CD14-positive monocyte (primary cell): ENCODE results near the gene ANKAR. TPM values are rescaled to one million over a fixed set of nuclear protein-coding genes. Genes with fewer than 3 reads are reported as not detected.

Source experiments
- DNase-seq, 3 donors: peaks; one replicate each; pipeline ENCODE4 v3.0.0-alpha.2; 2011 to 2022
- H2AFZ ChIP-seq: 2 replicates; pipeline ENCODE4 v1.6.0; 2012; ENCODE audit warnings: mild to moderate bottlenecking, low read depth, low read length, inconsistent platforms; ENCODE audit not compliant: insufficient read depth, poor library complexity, severe bottlenecking
- H3K27ac ChIP-seq, 2 donors: 1 replicate in 1 of 2; 2 replicates in 1 of 2; pipeline ENCODE4 v1.5.1; 2012 to 2013; ENCODE audit warnings: low read length in 2 of 2, control low read depth in 1 of 2, inconsistent platforms in 1 of 2, low read depth in 1 of 2, mild to moderate bottlenecking in 1 of 2
- H3K27me3 ChIP-seq, 2 donors: one replicate each; pipeline versions ENCODE4 v1.6.0 to v1.6.1; 2011 to 2013; ENCODE audit warnings: low read length in 2 of 2; ENCODE audit not compliant: control insufficient read depth in 2 of 2, insufficient read depth in 2 of 2
- H3K36me3 ChIP-seq, 2 donors: replicated peaks in 1 of 2; 1 replicate in 1 of 2; 2 replicates in 1 of 2; pipeline versions ENCODE4 v1.5.1 to v1.6.1; 2012 to 2013; ENCODE audit warnings: low read length in 2 of 2, control low read depth in 1 of 2, inconsistent platforms in 1 of 2, mild to moderate bottlenecking in 1 of 2; ENCODE audit not compliant: insufficient read depth in 2 of 2, control insufficient read depth in 1 of 2
- H3K4me1 ChIP-seq, 2 donors: 1 replicate in 1 of 2; 2 replicates in 1 of 2; pipeline versions ENCODE4 v1.5.1 to v1.6.1; 2012 to 2013; ENCODE audit warnings: low read length in 2 of 2, control low read depth in 1 of 2, inconsistent platforms in 1 of 2, mild to moderate bottlenecking in 1 of 2, moderate library complexity in 1 of 2; ENCODE audit not compliant: insufficient read depth in 2 of 2, control insufficient read depth in 1 of 2
- H3K4me2 ChIP-seq: replicated peaks from 2 replicates; pipeline ENCODE3; 2012; ENCODE audit warnings: low read length, moderate library complexity, mild to moderate bottlenecking; ENCODE audit not compliant: poor library complexity, severe bottlenecking; ENCODE audit errors: extremely low read depth
- H3K4me3 ChIP-seq, 3 experiments: fragments of 200-600 bp in 1 of 3; sonication (generic) in 1 of 3; replicated peaks in 1 of 3; 1 replicate in 2 of 3; 2 replicates in 1 of 3; pipeline ENCODE4 v1.5.1; 2011 to 2013; ENCODE audit warnings: low read length in 3 of 3, mild to moderate bottlenecking in 3 of 3, control low read depth in 2 of 3, low read depth in 2 of 3, inconsistent platforms in 1 of 3, moderate library complexity in 1 of 3
- H3K79me2 ChIP-seq: 2 replicates; pipeline ENCODE4 v1.6.0; 2012; ENCODE audit warnings: mild to moderate bottlenecking, control low read depth, inconsistent platforms, low read length, moderate library complexity; ENCODE audit not compliant: insufficient read depth
- H3K9ac ChIP-seq: 2 replicates; pipeline ENCODE4 v1.6.0; 2017; ENCODE audit warnings: low read length, mild to moderate bottlenecking; ENCODE audit not compliant: insufficient read depth, poor library complexity, severe bottlenecking
- H3K9me3 ChIP-seq, 2 donors: replicated peaks in 1 of 2; 1 replicate in 1 of 2; 2 replicates in 1 of 2; pipeline versions ENCODE4 v1.5.1 to v1.6.1; 2012 to 2013; ENCODE audit warnings: low read length in 2 of 2, control low read depth in 1 of 2; ENCODE audit not compliant: control insufficient read depth in 1 of 2, insufficient read depth in 1 of 2
- H4K20me1 ChIP-seq: 2 replicates; pipeline ENCODE4 v1.6.0; 2012; ENCODE audit warnings: mild to moderate bottlenecking, low read length, control low read depth, moderate library complexity; ENCODE audit not compliant: insufficient read depth
- H3K27ac Mint-ChIP-seq, 7 donors: one replicate each; pipeline ENCODE4 v1.8.0; 2020; ENCODE audit warnings: mild to moderate bottlenecking in 7 of 7, mixed read lengths in 7 of 7, moderate library complexity in 6 of 7, inconsistent platforms in 2 of 7
- H3K27me3 Mint-ChIP-seq, 3 donors: one replicate each; pipeline ENCODE4 v1.8.0; 2021 to 2022; ENCODE audit warnings: low read depth in 3 of 3, mild to moderate bottlenecking in 3 of 3, mixed read lengths in 3 of 3, moderate library complexity in 3 of 3, inconsistent platforms in 1 of 3
- H3K36me3 Mint-ChIP-seq, 2 donors: one replicate each; pipeline ENCODE4 v1.8.0; 2020; ENCODE audit warnings: mixed read lengths in 2 of 2, inconsistent platforms in 1 of 2, mild to moderate bottlenecking in 1 of 2
- H3K4me1 Mint-ChIP-seq: one replicate; pipeline ENCODE4 v1.8.0; 2020; ENCODE audit warnings: mild to moderate bottlenecking, mixed read lengths
- H3K4me3 Mint-ChIP-seq, 2 donors: one replicate each; pipeline ENCODE4 v1.8.0; 2020; ENCODE audit warnings: mild to moderate bottlenecking in 2 of 2, mixed read lengths in 2 of 2, moderate library complexity in 1 of 2
- H3K9me3 Mint-ChIP-seq, 7 donors: one replicate each; pipeline ENCODE4 v1.8.0; 2020 to 2022; ENCODE audit warnings: mixed read lengths in 7 of 7, mild to moderate bottlenecking in 6 of 7, moderate library complexity in 6 of 7, inconsistent platforms in 2 of 7
- WGBS: methylation state at CpG from one replicate; pipeline ENCODE4 v1.1.5; 2013; ENCODE audit warnings: missing lambda C conversion rate; ENCODE audit not compliant: insufficient coverage; 5-methylcytosine and 5-hydroxymethylcytosine counted together
- intact Hi-C, 2 donors: fragments of 100-400 bp; cut with micrococcal nuclease; formaldehyde crosslinking; loops; one replicate each; pipeline versions ENCODE4 v1.15.0 to v1.15.1; 2023
- polyA plus RNA-seq, 3 donors: library from polyadenylated mRNA; depleted of rRNA in 1 of 3; unstranded in 2 of 3; stranded (reverse) in 1 of 3; fragments of 300-500 nt in 2 of 3; fragments of >200 nt in 1 of 3; fragmentation: Illumina TruSeq in 2 of 3; gene quantifications; 1 replicate in 2 of 3; 2 replicates in 1 of 3; pipeline ENCODE4 v1.2.3, GENCODE V29; 2012 to 2021
- TF ChIP-seq, protein P1 (sequence below): fragments of 200-600 bp; IDR thresholded peaks from one replicate; pipeline ENCODE4 v1.8.0; 2022; ENCODE audit warnings: antibody characterized with exemption, mild to moderate bottlenecking

ANKAR gene
- polyA plus RNA-seq, 3 donors, result 1.1 to 2.3 (median 1.4) TPM

- TF ChIP-seq, protein P1, sequence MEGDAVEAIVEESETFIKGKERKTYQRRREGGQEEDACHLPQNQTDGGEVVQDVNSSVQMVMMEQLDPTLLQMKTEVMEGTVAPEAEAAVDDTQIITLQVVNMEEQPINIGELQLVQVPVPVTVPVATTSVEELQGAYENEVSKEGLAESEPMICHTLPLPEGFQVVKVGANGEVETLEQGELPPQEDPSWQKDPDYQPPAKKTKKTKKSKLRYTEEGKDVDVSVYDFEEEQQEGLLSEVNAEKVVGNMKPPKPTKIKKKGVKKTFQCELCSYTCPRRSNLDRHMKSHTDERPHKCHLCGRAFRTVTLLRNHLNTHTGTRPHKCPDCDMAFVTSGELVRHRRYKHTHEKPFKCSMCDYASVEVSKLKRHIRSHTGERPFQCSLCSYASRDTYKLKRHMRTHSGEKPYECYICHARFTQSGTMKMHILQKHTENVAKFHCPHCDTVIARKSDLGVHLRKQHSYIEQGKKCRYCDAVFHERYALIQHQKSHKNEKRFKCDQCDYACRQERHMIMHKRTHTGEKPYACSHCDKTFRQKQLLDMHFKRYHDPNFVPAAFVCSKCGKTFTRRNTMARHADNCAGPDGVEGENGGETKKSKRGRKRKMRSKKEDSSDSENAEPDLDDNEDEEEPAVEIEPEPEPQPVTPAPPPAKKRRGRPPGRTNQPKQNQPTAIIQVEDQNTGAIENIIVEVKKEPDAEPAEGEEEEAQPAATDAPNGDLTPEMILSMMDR, result no peak
- Histone ChIP-seq H3K9me3 (no peaks in the 10 kb centered on the region), H3K9ac (no peak overlapping the region), H3K79me2 (peaks cover 30% of the 10 kb centered on the region), H3K4me2 (no peak overlapping the region), H3K4me3 (no peak overlapping the region), H3K4me1 (peaks cover 32 to 34% of the 10 kb centered on the region in 2 donors), H3K36me3 (peaks cover 3 to 6% of the 10 kb centered on the region in 2 donors), H3K27ac (no peak overlapping the region), H3K27me3 (no peaks in the 10 kb centered on the region), H2AFZ (no peak overlapping the region), H4K20me1 (no peaks in the 10 kb centered on the region)
- WGBS, result 29% methylated on average over 3 of the region's 4 CpGs
- intact Hi-C loops, result loop anchor here (5.0 to 10.0 kb wide), 3 partner anchors 37 to 218 kb away; partner anchors contain the start of genes ORMDL1 (in 1 of the 2), PMS1 (in 1 of the 2) and WDR75 (in 1 of the 2)
- Mint-ChIP-seq H3K4me1 (peaks cover 27% of the 10 kb centered on the region), H3K27ac (no peak overlapping the region), H3K9me3 (no peaks in the 10 kb centered on the region), H3K4me3 (no peak overlapping the region), H3K27me3 (no peaks in the 10 kb centered on the region), H3K36me3 (peaks cover 9 to 12% of the 10 kb centered on the region in 2 donors)
- no peak for DNase-seq
Measured at GRCh38 chr2:189660803-189661147, 13.7 kb upstream of the ANKAR start.

DNA sequence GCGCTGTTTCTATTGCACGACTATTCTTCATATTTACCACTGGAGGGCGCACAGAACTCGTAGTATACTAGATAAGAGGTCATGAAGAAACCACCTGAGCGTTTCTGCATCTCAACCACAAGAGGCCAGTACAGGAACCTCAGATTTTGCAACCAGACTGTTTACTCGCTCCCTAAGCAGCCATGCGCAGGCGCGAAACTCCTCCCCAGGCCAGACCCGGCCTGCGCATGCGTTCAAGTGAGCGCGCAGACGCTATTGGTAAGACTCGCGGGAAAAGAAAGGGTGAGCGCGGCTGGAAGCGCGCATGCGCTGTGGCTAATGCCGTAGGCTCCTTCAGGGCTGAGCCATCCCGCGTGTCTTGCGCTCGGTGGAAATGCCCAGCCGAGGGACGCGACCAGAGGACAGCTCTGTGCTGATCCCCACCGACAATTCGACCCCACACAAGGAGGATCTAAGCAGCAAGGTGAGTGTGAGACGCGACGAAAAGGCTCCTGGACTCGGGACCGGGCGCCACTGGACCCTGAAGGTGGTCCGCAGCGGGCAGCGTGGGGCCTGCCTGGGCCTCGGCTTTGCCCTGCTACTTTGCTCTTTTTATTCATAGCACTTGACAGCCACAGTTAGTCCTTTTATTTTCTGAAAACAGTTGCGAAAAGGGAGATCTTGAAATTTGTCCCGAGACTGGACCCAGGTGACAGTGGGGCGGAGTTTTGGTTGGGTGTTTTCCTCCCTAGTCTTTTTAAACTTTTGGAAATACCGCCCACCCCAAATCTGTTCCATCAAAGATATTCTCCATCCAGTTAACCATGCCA is 13.1 kb upstream of the ANKAR start, which contains the start of gene ASNSD1:
Gene ASNSD1 (plus strand): TSS at position 312 of the 809 bp plus-strand sequence. CDS start 4,674 bp downstream, outside the sequence.
- Histone ChIP-seq H3K36me3 (peaks cover 8 to 12% of the 10 kb centered on the region in 2 donors), H3K79me2 (peaks cover 30% of the 10 kb centered on the region), H3K9ac (peak within 1 kb of the TSS; percentile 88), H3K27me3 (no peaks in the 10 kb centered on the region), H3K4me2 (peak within 1 kb of the TSS; percentile 79), H3K27ac (peak within 1 kb of the TSS; percentile 84 to 93), H4K20me1 (no peaks in the 10 kb centered on the region), H3K4me3 (peak within 1 kb of the TSS; percentile 85 to 100 (median 92)), H3K4me1 (peaks cover 32 to 34% of the 10 kb centered on the region in 2 donors), H2AFZ (peak within 1 kb of the TSS; percentile 98), H3K9me3 (no peaks in the 10 kb centered on the region)
- TF ChIP-seq, protein P1, result peak; percentile 97
- under 1% methylated on average over 38 of the region's 46 CpGs for WGBS
- intact Hi-C loops, result loop anchor here (5.0 to 10.0 kb wide), 3 partner anchors 36 to 219 kb away; partner anchors contain the start of genes ORMDL1 (in 1 of the 2), PMS1 (in 1 of the 2) and WDR75 (in 1 of the 2)
- Mint-ChIP-seq H3K9me3 (no peaks in the 10 kb centered on the region), H3K27me3 (no peaks in the 10 kb centered on the region), H3K4me1 (peaks cover 27% of the 10 kb centered on the region), H3K27ac (no peak within 1 kb of the TSS), H3K36me3 (peaks cover 14 to 18% of the 10 kb centered on the region in 2 donors), H3K4me3 (no peak within 1 kb of the TSS)
- DNase-seq, result peak; percentile 100
